K562 (cell line): ENCODE data around the gene HDHD2. TPM values are rescaled to one million over a fixed set of nuclear protein-coding genes. Genes with fewer than 3 reads are reported as not detected.
A peak's percentile ranks its signal among the peaks of the same experiment; 100 is the strongest.

Experiments used
- ATAC-seq: fragments of 200-7000 bp; cut with Tn5 transposase; 3 replicates; pipeline ENCODE4 v1.9.1; 2020; ENCODE audit warnings: moderate library complexity
- BruUV-seq: library from RNA; stranded (reverse); fragments of 400-500 nt; replicated peaks from 2 replicates; lab custom pipeline; 2021; lab: Mats Ljungman, UMichigan
- CTCF ChIA-PET: fragments of 300-600 bp; formaldehyde crosslinking; extraction: SDS; loops from one replicate; lab custom pipeline; 2021; ENCODE audit warnings: low intra/inter-chr PET ratio; lab: Yijun Ruan, JAX
- POLR2A ChIA-PET: fragments of 300-600, 350-650 bp; sonication (Branson Sonifier 250); formaldehyde crosslinking; extraction: SDS; loops from one replicate; lab custom pipeline; 2021; ENCODE audit warnings: antibody characterized with exemption, inconsistent platforms; lab: Yijun Ruan, JAX
- DNase-seq, 4 experiments: peaks; one replicate each; pipeline versions ENCODE4 v3.0.0 to v3.0.0-alpha.2; 2011 to 2018; ENCODE audit warnings: low spot score in 3 of 4, mixed read lengths in 3 of 4; ENCODE audit errors: extremely low read depth in 1 of 4
- FAIRE-seq: peaks from 2 replicates; lab custom pipeline; 2011; peaks lifted over from hg19 to GRCh38; lab: Jason Lieb, UNC
- H2AFZ ChIP-seq: 2 replicates; pipeline ENCODE4 v1.6.0; 2011; ENCODE audit warnings: low read depth, low read length, control low read depth, inconsistent platforms
- H3K27ac ChIP-seq: fragments of 200-600 bp; 3 replicates; pipeline ENCODE4 v1.8.0; 2011; ENCODE audit warnings: low read depth, mild to moderate bottlenecking, control low read depth, inconsistent platforms, low read length, moderate library complexity, mixed read lengths; ENCODE audit errors: extremely low read depth
- H3K27me3 ChIP-seq, 2 experiments: fragments of 300-600 bp in 1 of 2; 2 replicates in 1 of 2; 3 replicates in 1 of 2; pipeline versions ENCODE4 v1.6.0 to v1.8.0; 2011; ENCODE audit warnings: inconsistent platforms in 2 of 2, low read length in 2 of 2, mild to moderate bottlenecking in 1 of 2, mixed read lengths in 1 of 2, moderate library complexity in 1 of 2; ENCODE audit not compliant: control insufficient read depth in 2 of 2, insufficient read depth in 2 of 2
- H3K36me3 ChIP-seq: fragments of 300-600 bp; 3 replicates; pipeline ENCODE4 v1.8.0; 2011; ENCODE audit warnings: mild to moderate bottlenecking, low read length, inconsistent platforms; ENCODE audit not compliant: control insufficient read depth, insufficient read depth
- H3K4me1 ChIP-seq, 2 experiments: fragments of 200-600 bp in 1 of 2; replicated peaks in 1 of 2; 2 replicates in 1 of 2; 3 replicates in 1 of 2; pipeline versions ENCODE4 v1.5.1 to v1.8.0; 2011; ENCODE audit warnings: inconsistent platforms in 2 of 2, low read length in 2 of 2, mild to moderate bottlenecking in 1 of 2, mixed read lengths in 1 of 2, moderate library complexity in 1 of 2; ENCODE audit not compliant: control insufficient read depth in 2 of 2, insufficient read depth in 2 of 2
- H3K4me2 ChIP-seq: 2 replicates; pipeline ENCODE4 v1.6.1; 2011; ENCODE audit warnings: low read length, control low read depth, inconsistent platforms, mixed read lengths; ENCODE audit not compliant: insufficient read depth
- H3K4me3 ChIP-seq: fragments of 200-600 bp; sonication (generic), shearing (Covaris generic); 2 replicates; pipeline ENCODE4 v1.5.1; 2016; ENCODE audit warnings: control low read depth, inconsistent platforms
- H3K79me2 ChIP-seq: fragments of 200-600 bp; 3 replicates; pipeline ENCODE4 v1.8.0; 2011; ENCODE audit warnings: low read length, inconsistent platforms; ENCODE audit not compliant: control insufficient read depth, insufficient read depth
- H3K9ac ChIP-seq, 2 experiments: 2 replicates each; pipeline versions ENCODE4 v1.6.0 to v1.6.1; 2011; ENCODE audit warnings: low read depth in 2 of 2, low read length in 2 of 2, control low read depth in 1 of 2, inconsistent platforms in 1 of 2, mild to moderate bottlenecking in 1 of 2, mixed read lengths in 1 of 2; ENCODE audit not compliant: insufficient read depth in 1 of 2
- H3K9me1 ChIP-seq: one replicate; pipeline ENCODE4 v1.6.0; 2011; ENCODE audit warnings: inconsistent platforms, mild to moderate bottlenecking, low read length, moderate library complexity; ENCODE audit not compliant: control insufficient read depth, insufficient read depth
- H3K9me3 ChIP-seq: replicated peaks from 2 replicates; pipeline ENCODE4 v1.5.1; 2011; ENCODE audit warnings: low read depth, low read length, inconsistent platforms; ENCODE audit not compliant: control insufficient read depth, insufficient read depth
- H4K20me1 ChIP-seq: replicated peaks from 2 replicates; pipeline ENCODE4 v1.6.1; 2011; ENCODE audit warnings: low read length, inconsistent platforms, mixed read lengths; ENCODE audit not compliant: control insufficient read depth, insufficient read depth
- BRD9 ChIP-seq: fragments of 450-650 bp; IDR thresholded peaks from 2 replicates; pipeline ENCODE4 v1.6.1; 2018; ENCODE audit warnings: low read depth; ENCODE audit not compliant: partially characterized antibody
- EZH2 ChIP-seq: IDR thresholded peaks from 2 replicates; pipeline ENCODE4 v1.6.1; 2012; ENCODE audit warnings: low read depth, mild to moderate bottlenecking, inconsistent platforms, low read length, borderline replicate concordance
- FOXK2 ChIP-seq, 2 experiments: fragments of 450-650 bp; IDR thresholded peaks in 1 of 2; conservative IDR thresholded peaks in 1 of 2; 2 replicates each; pipeline ENCODE4 v1.6.1; 2016; ENCODE audit warnings: low read depth in 2 of 2, mild to moderate bottlenecking in 1 of 2
- GTF2F1 ChIP-seq: IDR thresholded peaks from 2 replicates; pipeline ENCODE4 v1.6.1; 2011; ENCODE audit warnings: low read depth, low read length, improper control_type of control experiment
- HMGXB4 ChIP-seq: sonication (generic); formaldehyde crosslinking; IDR thresholded peaks from 2 replicates; pipeline ENCODE4 v1.8.1; 2023; ENCODE audit warnings: mild to moderate bottlenecking, missing genetic modification reagents
- MCM2 ChIP-seq: fragments of 450-650 bp; IDR thresholded peaks from 2 replicates; pipeline ENCODE4 v1.6.1; 2017; ENCODE audit warnings: low read depth, mild to moderate bottlenecking
- MTF1 ChIP-seq: fragments of 250-450 bp; sonication (Bioruptor Pico); IDR thresholded peaks from 2 replicates; pipeline ENCODE4 v1.9.0; 2021; ENCODE audit warnings: moderate library complexity, mild to moderate bottlenecking, inconsistent platforms, borderline replicate concordance
- NR1H2 ChIP-seq: sonication (generic); formaldehyde crosslinking; IDR thresholded peaks from 2 replicates; pipeline ENCODE4 v1.4.0; 2020; ENCODE audit warnings: mild to moderate bottlenecking, missing genetic modification reagents
- POLR2H ChIP-seq: IDR thresholded peaks from 2 replicates; pipeline ENCODE4 v1.6.1; 2016; ENCODE audit warnings: missing genetic modification characterization, low read depth, mild to moderate bottlenecking, control low read depth, missing compliant biosample characterization, moderate library complexity
- PRDM10 ChIP-seq: fragments of 450-650 bp; IDR thresholded peaks from 2 replicates; pipeline ENCODE4 v1.6.1; 2018; ENCODE audit not compliant: partially characterized antibody
- RBFOX2 ChIP-seq: fragments of 200-400 bp; formaldehyde crosslinking; IDR thresholded peaks from 2 replicates; pipeline ENCODE4 v1.6.1; 2017; ENCODE audit warnings: low read depth, mild to moderate bottlenecking, low read length, moderate library complexity
- SLC30A9 ChIP-seq: fragments of 250-450 bp; sonication (Bioruptor Pico); IDR thresholded peaks from 2 replicates; pipeline ENCODE4 v1.8.0; 2022; ENCODE audit warnings: mild to moderate bottlenecking, moderate library complexity
- SMAD3 ChIP-seq: fragments of 450-650 bp; formaldehyde crosslinking; conservative IDR thresholded peaks from 2 replicates; pipeline ENCODE4 v1.4.0; 2020; ENCODE audit warnings: mild to moderate bottlenecking
- VEZF1 ChIP-seq: fragments of 200-800 bp; sonication (Bioruptor generic); IDR thresholded peaks from 2 replicates; pipeline ENCODE4 v1.6.1; 2017; ENCODE audit warnings: missing genetic modification characterization, missing compliant biosample characterization
- ZFP36 ChIP-seq: fragments of 150-350 bp; IDR thresholded peaks from 2 replicates; pipeline ENCODE4 v1.6.1; 2018; ENCODE audit warnings: low read length, low read depth; ENCODE audit not compliant: partially characterized antibody
- whole genome bisulfite sequencing: fragments of 100-300 bp; shearing (Covaris generic); methylation state at CpG from one replicate; pipeline ENCODE4 v1.1.6; 2016; ENCODE audit warnings: low coverage, mixed read lengths; ENCODE audit not compliant: insufficient coverage; ENCODE audit errors: missing lambda C conversion rate; 5-methylcytosine and 5-hydroxymethylcytosine counted together
- in situ Hi-C: fragments of 300-500 bp; cut with MboI; formaldehyde crosslinking; loops from 4 replicates; pipeline ENCODE4 v1.15.0; 2018; ENCODE audit warnings: inconsistent platforms, mixed read lengths
- intact Hi-C: fragments of 100-400 bp; cut with micrococcal nuclease; formaldehyde crosslinking; loops from 2 replicates; pipeline ENCODE4 v1.14.2; 2022
- polyA plus RNA-seq, 8 experiments: library from polyadenylated mRNA; depleted of rRNA in 4 of 8; stranded (reverse) in 5 of 8; unstranded in 3 of 8; fragments of >200 nt; fragmentation: Nextera tagmentation in 2 of 8; fragmentation: Illumina TruSeq in 1 of 8; extraction: Ambion mirVana in 2 of 8; extraction: Trizol in 1 of 8; gene quantifications; 2 replicates each; pipeline versions ENCODE4 v1.2.1 to v1.2.3, GENCODE V29; 2011 to 2014; ENCODE audit warnings: inconsistent platforms in 1 of 8, missing spikeins in 1 of 8
- total RNA-seq, 7 experiments: library from RNA; depleted of rRNA in 6 of 7; stranded (reverse); fragments of >200 nt in 6 of 7; fragmentation: Illumina TruSeq in 2 of 7; extraction: Trizol in 2 of 7; gene quantifications; 2 replicates each; pipeline versions ENCODE4 v1.2.1 to v1.2.3, GENCODE V29; 2011 to 2021; ENCODE audit warnings: low replicate concordance in 1 of 7

Gene HDHD2
- total and polyA plus RNA-seq, 9 of the 15 experiments (the other 6 are each of a cell fraction or from before 2014, with no cell fraction given): 6.8 to 25.2 (median 21.5) TPM

GRCh38 chr18:47174545-47175116 is 24.3 kb upstream of the HDHD2 start:
- no TSS peak for BruUV-seq
- Histone ChIP-seq H4K20me1 (0 out of 2 replicates have a peak, but pooled peaks cover 9% of the 10 kb centered on the region), H2AFZ (no peak overlapping the region), H3K9me1 (no peaks in the 10 kb centered on the region), H3K79me2 (peaks cover 60% of the 10 kb centered on the region), H3K36me3 (no peaks in the 10 kb centered on the region; the same call in 2 of the 3 replicates), H3K4me1 (peaks cover 0 to 16% of the 10 kb centered on the region in 2 experiments; a peak in 4 of 5 replicates), H3K4me3 (peak overlapping the region; percentile 97; the same call in 1 of the 2 replicates), H3K27me3 (no peaks in the 10 kb centered on the region), H3K9me3 (no peaks in the 10 kb centered on the region), H3K9ac (no peak overlapping the region), H3K4me2 (peak overlapping the region; percentile 83; the same call in 1 of the 2 replicates), H3K27ac (no peak overlapping the region)
- ChIA-PET POLR2A (interaction anchor here (0.7 to 1.1 kb wide), 2 partner anchors 25 to 1289 kb away, joined by 3 read pairs; partner anchors contain the start of gene HDHD2), CTCF (no interaction called here)
- FAIRE-seq (no peak), ATAC-seq (no peak), DNase-seq (no peak)
- 23% methylated on average over 5 of the region's 13 CpGs for WGBS
- intact Hi-C loops (no loop called here), in situ Hi-C loops (no loop called here)
- TF ChIP-seq GTF2F1: no peak
- no peak for TF ChIP-seq BRD9
- no peak for TF ChIP-seq HMGXB4 (CRISPR knock-in tag)
- no peak for TF ChIP-seq RBFOX2
- TF ChIP-seq FOXK2 (conservative IDR thresholded peaks at IDR 0.05 in 1 of 2, IDR thresholded peaks at IDR 0.05 in 1 of 2; ENCODE audit: low read depth in 2 of 2): no peak
- no peak for TF ChIP-seq NR1H2
- no peak for TF ChIP-seq VEZF1 (CRISPR knock-in tag)
- TF ChIP-seq MCM2: no peak
- no peak for TF ChIP-seq POLR2H (tag)
- TF ChIP-seq MTF1 (CRISPR knock-in tag): no peak
- TF ChIP-seq PRDM10: peak; percentile 58
- TF ChIP-seq SMAD3 (CRISPR knock-in tag): no peak
- no peak for TF ChIP-seq EZH2
- TF ChIP-seq ZFP36: peak; percentile 47
- TF ChIP-seq SLC30A9 (CRISPR knock-in tag): no peak
